Activated CD4-positive, alpha-beta T cell treated with anti-CD3 and anti-CD28 coated beads, Interleukin-2, amount 10 ng/mL, durations not matched to agents 7 days and 5 days (primary cell): ENCODE measurements around the gene NLRP3. TPM values are rescaled to one million over a fixed set of nuclear protein-coding genes. Genes with fewer than 3 reads are reported as not detected.
A peak's percentile ranks its signal among the peaks of the same experiment; 100 is the strongest.
"Not testable (repeated sequence)": the region's sequence is repeated elsewhere in the genome, so short reads cannot be mapped to it uniquely, and the experiment has no call there.

Experiments
- CTCF ChIA-PET: fragments of 350-600 bp; sonication (Branson Sonifier 250); formaldehyde crosslinking; loops from one replicate; lab custom pipeline; 2021; ENCODE audit warnings: antibody characterized with exemption; lab: Charles Lee
- POLR2A ChIA-PET: fragments of 350-600 bp; sonication (Branson Sonifier 250); formaldehyde crosslinking; loops from one replicate; lab custom pipeline; 2021; ENCODE audit warnings: antibody characterized with exemption; lab: Charles Lee
- DNase-seq: peaks from one replicate; pipeline ENCODE4 v3.0.0-alpha.2; 2020
- H3K27ac Mint-ChIP-seq: one replicate; pipeline ENCODE4 v1.8.0; 2021; ENCODE audit warnings: mild to moderate bottlenecking, moderate library complexity, mixed read lengths
- H3K27me3 Mint-ChIP-seq: one replicate; pipeline ENCODE4 v1.8.0; 2021; ENCODE audit warnings: mixed read lengths
- H3K36me3 Mint-ChIP-seq: one replicate; pipeline ENCODE4 v1.8.0; 2021; ENCODE audit warnings: low read depth, mixed read lengths
- H3K4me1 Mint-ChIP-seq: one replicate; pipeline ENCODE4 v1.8.0; 2021; ENCODE audit warnings: mixed read lengths
- H3K4me3 Mint-ChIP-seq: one replicate; pipeline ENCODE4 v1.8.0; 2021; ENCODE audit warnings: mild to moderate bottlenecking, moderate library complexity, mixed read lengths
- H3K9me3 Mint-ChIP-seq: one replicate; pipeline ENCODE4 v1.8.0; 2021; ENCODE audit warnings: mixed read lengths
- total RNA-seq, 2 experiments: library from RNA; stranded (reverse); gene quantifications; one replicate each; pipeline ENCODE4 v1.2.3, GENCODE V29; 2021

The NLRP3 gene
- total RNA-seq, 2 experiments from 2014 or later, result 1.4 to 2.5 TPM

DNA sequence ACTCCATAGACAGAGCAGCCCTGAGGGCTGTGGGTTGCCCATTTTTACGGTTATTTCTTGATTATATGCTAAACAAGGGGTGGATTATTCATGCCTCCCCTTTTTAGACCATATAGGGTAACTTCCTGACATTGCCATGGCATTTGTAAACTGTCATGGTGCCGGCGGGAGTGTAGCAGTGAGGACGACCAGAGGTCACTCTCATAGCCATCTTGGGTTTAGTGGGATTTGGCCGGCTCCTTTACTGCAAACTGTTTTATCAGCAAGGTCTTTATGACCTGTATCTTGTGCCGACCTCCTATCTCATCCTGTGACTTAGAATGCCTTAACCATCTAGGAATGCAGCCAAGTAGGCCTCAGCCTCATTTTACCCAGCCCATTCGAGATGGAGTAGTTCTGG is 38.3 kb upstream of the NLRP3 start:
- H3K4me1 Mint-ChIP-seq, H3K27me3 Mint-ChIP-seq, H3K9me3 Mint-ChIP-seq, H3K27ac Mint-ChIP-seq, H3K4me3 Mint-ChIP-seq, POLR2A ChIA-PET, H3K36me3 Mint-ChIP-seq, CTCF ChIA-PET, DNase-seq: not testable (repeated sequence)

GRCh38 chr1:247378334-247379073 is 37.5 kb upstream of the NLRP3 start:
- Mint-ChIP-seq H3K4me1 (no peaks in the 10 kb centered on the region), H3K27ac (no peak overlapping the region), H3K27me3 (peaks cover 6% of the 10 kb centered on the region), H3K36me3 (no peaks in the 10 kb centered on the region), H3K9me3 (peaks cover 3% of the 10 kb centered on the region), H3K4me3 (no peak overlapping the region)
- ChIA-PET CTCF (no interaction called here), POLR2A (no interaction called here)
- no peak for DNase-seq

GRCh38 chr1:247385283-247385682 is 30.7 kb upstream of the NLRP3 start:
- peaks cover 13% of the 10 kb centered on the region for H3K27me3 Mint-ChIP-seq
- H3K27ac Mint-ChIP-seq, result no peak overlapping the region
- peaks cover 13% of the 10 kb centered on the region for H3K4me1 Mint-ChIP-seq
- H3K36me3 Mint-ChIP-seq, result no peaks in the 10 kb centered on the region
- POLR2A ChIA-PET, result no interaction called here
- H3K9me3 Mint-ChIP-seq, result peaks cover 6% of the 10 kb centered on the region
- no peak for DNase-seq
- no peak overlapping the region for H3K4me3 Mint-ChIP-seq
- CTCF ChIA-PET, result interaction anchor here (1.0 to 2.0 kb wide), 2 partner anchors 12 to 23 kb away, joined by 3 to 9 read pairs; no protein-coding TSS in a partner anchor

DNA sequence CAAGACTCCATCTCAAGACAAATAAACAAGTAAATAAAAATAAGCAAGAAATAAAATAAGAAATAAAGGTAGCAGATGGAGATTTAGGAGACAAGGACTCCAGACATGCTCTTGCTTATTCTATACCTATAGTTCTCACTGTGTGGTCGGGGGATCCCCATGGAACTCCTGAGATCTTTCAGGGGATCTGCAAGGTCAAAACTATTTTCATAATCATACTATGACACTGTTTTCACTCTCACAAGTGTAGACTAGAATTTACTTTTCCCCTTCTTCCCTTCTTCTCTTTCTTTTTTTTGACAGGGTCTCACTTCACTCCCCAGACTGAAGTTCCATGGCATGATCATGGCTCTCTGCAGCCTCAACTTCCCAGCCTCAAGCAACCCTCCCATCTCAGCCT is 29.8 kb upstream of the NLRP3 start:
- POLR2A ChIA-PET, result interaction anchor here (0.6 kb wide), 1 partner anchor 251 kb away, joined by 3 read pairs; no protein-coding TSS in a partner anchor
- no peaks in the 10 kb centered on the region for H3K36me3 Mint-ChIP-seq

GRCh38 chr1:247386687-247387086 is 29.3 kb upstream of the NLRP3 start:
- no peaks in the 10 kb centered on the region for H3K36me3 Mint-ChIP-seq
- H3K4me1 Mint-ChIP-seq, result peaks cover 24% of the 10 kb centered on the region
- POLR2A ChIA-PET, result no interaction called here
- CTCF ChIA-PET, result no interaction called here
- no peak overlapping the region for H3K27ac Mint-ChIP-seq
- no peak for DNase-seq
- peaks cover 6% of the 10 kb centered on the region for H3K9me3 Mint-ChIP-seq
- H3K27me3 Mint-ChIP-seq, result peaks cover 13% of the 10 kb centered on the region
- H3K4me3 Mint-ChIP-seq, result no peak overlapping the region

More for the DNA sequence above, 29.8 kb upstream of the NLRP3 start:
- DNase-seq, result no peak
- Mint-ChIP-seq H3K9me3 (peaks cover 6% of the 10 kb centered on the region), H3K27ac (no peak overlapping the region), H3K27me3 (peaks cover 13% of the 10 kb centered on the region), H3K4me1 (peaks cover 21% of the 10 kb centered on the region), H3K4me3 (no peak overlapping the region)
- CTCF ChIA-PET, result interaction anchor here (1.0 kb wide), 1 partner anchor 22 kb away, joined by 3 read pairs; no protein-coding TSS in a partner anchor

DNA sequence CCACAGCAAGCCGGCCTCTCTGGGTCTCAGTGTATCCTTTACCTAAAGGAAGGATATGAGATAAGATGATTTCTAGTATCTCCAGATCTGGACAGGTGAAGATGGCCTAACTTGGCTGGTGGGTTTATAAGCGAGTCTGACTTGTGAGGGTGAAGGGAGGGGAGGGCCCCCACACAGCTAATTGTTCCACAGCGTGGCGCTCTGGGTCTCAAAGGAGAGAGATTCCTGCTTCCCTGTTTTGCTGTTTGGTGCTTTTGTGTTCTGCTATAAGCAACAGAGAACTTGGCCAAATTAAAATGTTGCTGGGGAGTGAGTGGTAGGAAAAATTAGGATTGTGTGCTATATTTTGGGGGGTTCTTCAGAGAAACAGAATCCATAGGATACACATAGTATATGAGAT is 28.9 kb upstream of the NLRP3 start:
- Mint-ChIP-seq H3K27me3 (peaks cover 13% of the 10 kb centered on the region), H3K36me3 (no peaks in the 10 kb centered on the region), H3K9me3 (peaks cover 6% of the 10 kb centered on the region), H3K27ac (no peak overlapping the region), H3K4me3 (no peak overlapping the region), H3K4me1 (peaks cover 24% of the 10 kb centered on the region)
- CTCF ChIA-PET, result interaction anchor here (1.3 kb wide), 1 partner anchor 90 kb away, joined by 3 read pairs; no protein-coding TSS in a partner anchor
- POLR2A ChIA-PET, result no interaction called here
- DNase-seq, result no peak

DNA sequence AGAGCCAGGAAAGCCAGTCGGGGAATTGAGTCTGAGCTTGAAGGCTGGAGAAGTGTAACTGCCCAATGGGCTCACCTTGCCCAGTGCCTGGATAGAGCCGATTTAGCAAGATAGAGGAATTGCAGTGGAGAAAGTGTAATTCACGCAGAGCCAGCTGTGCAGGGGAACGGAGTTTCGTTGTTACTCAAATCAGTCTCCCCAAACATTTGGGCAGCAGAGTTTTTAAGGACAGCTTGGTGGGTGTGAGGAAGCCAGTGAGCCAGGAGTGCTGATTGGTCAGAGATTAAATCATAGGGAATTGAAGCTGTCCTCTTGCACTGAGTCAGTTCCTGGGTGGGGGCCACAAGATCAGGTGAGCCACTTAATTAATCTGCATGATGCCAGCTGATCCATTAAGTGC is 28.4 kb upstream of the NLRP3 start:
- no peak overlapping the region for H3K4me3 Mint-ChIP-seq
- no peaks in the 10 kb centered on the region for H3K36me3 Mint-ChIP-seq
- ChIA-PET CTCF (interaction anchor here (1.3 kb wide), 1 partner anchor 90 kb away, joined by 3 read pairs; no protein-coding TSS in a partner anchor), POLR2A (no interaction called here)
- DNase-seq, result no peak
- H3K4me1 Mint-ChIP-seq, result peaks cover 24% of the 10 kb centered on the region
- H3K9me3 Mint-ChIP-seq, result peaks cover 6% of the 10 kb centered on the region
- H3K27me3 Mint-ChIP-seq, result peaks cover 13% of the 10 kb centered on the region
- H3K27ac Mint-ChIP-seq, result no peak overlapping the region

- H3K36me3 Mint-ChIP-seq, result no peaks in the 10 kb centered on the region
- ChIA-PET CTCF (interaction anchor here (0.7 to 1.7 kb wide), 7 partner anchors 16 to 187 kb away, joined by 3 to 5 read pairs (median 3); no protein-coding TSS in a partner anchor), POLR2A (no interaction called here)
- H3K4me3 Mint-ChIP-seq, result peak overlapping the region; percentile 52
- peaks cover 13% of the 10 kb centered on the region for H3K27me3 Mint-ChIP-seq
- peaks cover 1% of the 10 kb centered on the region for H3K9me3 Mint-ChIP-seq
- peak; percentile 90 for DNase-seq
- H3K27ac Mint-ChIP-seq, result peak overlapping the region; percentile 61
- peaks cover 16% of the 10 kb centered on the region for H3K4me1 Mint-ChIP-seq
Measured at GRCh38 chr1:247390116-247390791, 25.7 kb upstream of the NLRP3 start.

DNA sequence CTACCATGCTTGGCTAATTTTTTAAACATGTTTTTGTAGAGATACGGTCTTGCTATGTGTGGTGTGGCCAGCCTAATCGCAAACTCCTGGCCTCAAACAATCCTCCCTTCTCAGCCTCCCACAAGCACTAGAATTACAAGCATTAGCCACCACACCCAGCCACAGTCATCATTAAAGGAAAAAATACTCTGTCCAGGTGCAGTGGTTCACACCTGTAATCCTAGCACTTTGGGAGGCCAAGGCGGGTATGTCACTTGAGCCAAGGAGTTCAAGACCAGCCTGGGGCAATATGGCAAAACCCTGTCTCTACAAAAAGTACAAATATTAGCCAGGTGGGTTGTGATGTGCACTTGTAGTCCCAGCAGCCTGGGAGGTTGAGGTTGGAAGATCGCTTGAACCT is 25.0 kb upstream of the NLRP3 start:
- H3K4me1 Mint-ChIP-seq, result peaks cover 15% of the 10 kb centered on the region
- no peak for DNase-seq
- no peaks in the 10 kb centered on the region for H3K9me3 Mint-ChIP-seq
- no peak overlapping the region for H3K4me3 Mint-ChIP-seq
- ChIA-PET POLR2A (no interaction called here), CTCF (interaction anchor here (0.7 kb wide), 1 partner anchor 186 kb away, joined by 3 read pairs; no protein-coding TSS in a partner anchor)
- no peaks in the 10 kb centered on the region for H3K36me3 Mint-ChIP-seq
- H3K27ac Mint-ChIP-seq, result peak overlapping the region; percentile 58
- H3K27me3 Mint-ChIP-seq, result peaks cover 13% of the 10 kb centered on the region

GRCh38 chr1:247392088-247392487 is 23.9 kb upstream of the NLRP3 start:
- ChIA-PET CTCF (interaction anchor here (1.2 to 1.7 kb wide), 2 partner anchors 9 to 20 kb away, joined by 4 read pairs; no protein-coding TSS in a partner anchor), POLR2A (no interaction called here)
- H3K9me3 Mint-ChIP-seq, result no peaks in the 10 kb centered on the region
- no peak overlapping the region for H3K27ac Mint-ChIP-seq
- no peak overlapping the region for H3K4me3 Mint-ChIP-seq
- DNase-seq, result no peak
- peaks cover 15% of the 10 kb centered on the region for H3K4me1 Mint-ChIP-seq
- H3K27me3 Mint-ChIP-seq, result peaks cover 8% of the 10 kb centered on the region
- no peaks in the 10 kb centered on the region for H3K36me3 Mint-ChIP-seq

- peaks cover 19% of the 10 kb centered on the region for H3K27me3 Mint-ChIP-seq
- H3K9me3 Mint-ChIP-seq, H3K36me3 Mint-ChIP-seq, POLR2A ChIA-PET, H3K27ac Mint-ChIP-seq, H3K4me3 Mint-ChIP-seq, DNase-seq, CTCF ChIA-PET: not testable (repeated sequence)
- peaks cover 13% of the 10 kb centered on the region for H3K4me1 Mint-ChIP-seq
Measured at GRCh38 chr1:247395075-247395474, 20.9 kb upstream of the NLRP3 start.

DNA sequence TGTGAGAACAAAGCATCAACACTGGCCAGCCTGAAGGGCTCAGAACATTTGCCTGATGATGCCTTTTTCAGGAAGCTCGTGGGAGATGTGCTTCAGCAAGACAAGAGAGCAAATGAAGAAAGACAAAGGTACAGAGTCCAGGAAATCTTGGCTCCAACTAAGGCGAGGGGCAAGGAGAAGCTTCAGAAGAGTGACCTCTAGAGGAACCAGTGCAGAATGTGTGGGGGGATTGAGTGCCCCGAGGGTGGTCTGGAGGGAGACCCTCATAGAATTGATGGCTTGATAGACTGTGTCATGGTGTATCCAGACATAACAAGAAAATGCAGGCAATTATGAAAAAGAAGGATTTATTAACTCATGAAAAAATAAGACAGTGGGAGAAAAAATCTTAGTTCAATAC is 15.3 kb upstream of the NLRP3 start:
- Mint-ChIP-seq H3K4me3 (no peak overlapping the region), H3K9me3 (no peaks in the 10 kb centered on the region), H3K27ac (no peak overlapping the region), H3K27me3 (peaks cover 43% of the 10 kb centered on the region), H3K36me3 (no peaks in the 10 kb centered on the region), H3K4me1 (no peaks in the 10 kb centered on the region)
- ChIA-PET POLR2A (no interaction called here), CTCF (interaction anchor here (1.5 kb wide), 1 partner anchor 8 kb away, joined by 4 read pairs; no protein-coding TSS in a partner anchor)
- DNase-seq, result no peak
